Immature natural killer cell (primary cell): ENCODE data around the gene DSCAM. TPM values are rescaled to one million over a fixed set of nuclear protein-coding genes. Genes with fewer than 3 reads are reported as not detected.

ENCODE experiments used
- DNase-seq, 3 donors: peaks; one replicate each; pipeline ENCODE4 v3.0.0; 2022; ENCODE audit warnings: mixed read lengths in 1 of 3
- H3K27ac Mint-ChIP-seq, 6 donors: one replicate each; pipeline ENCODE4 v1.8.0; 2020; ENCODE audit warnings: mixed read lengths in 6 of 6, mild to moderate bottlenecking in 5 of 6, inconsistent platforms in 4 of 6, moderate library complexity in 3 of 6
- H3K27me3 Mint-ChIP-seq, 3 donors: one replicate each; pipeline ENCODE4 v1.8.0; 2020 to 2021; ENCODE audit warnings: low read depth in 3 of 3, mild to moderate bottlenecking in 3 of 3, mixed read lengths in 3 of 3, moderate library complexity in 3 of 3, inconsistent platforms in 1 of 3
- H3K36me3 Mint-ChIP-seq, 3 donors: one replicate each; pipeline ENCODE4 v1.8.0; 2020; ENCODE audit warnings: mixed read lengths in 3 of 3, inconsistent platforms in 2 of 3, mild to moderate bottlenecking in 2 of 3
- H3K4me1 Mint-ChIP-seq, 2 donors: one replicate each; pipeline ENCODE4 v1.8.0; 2020; ENCODE audit warnings: inconsistent platforms in 2 of 2, mild to moderate bottlenecking in 2 of 2, mixed read lengths in 2 of 2, moderate library complexity in 1 of 2
- H3K4me3 Mint-ChIP-seq, 5 donors: one replicate each; pipeline ENCODE4 v1.8.0; 2020; ENCODE audit warnings: mild to moderate bottlenecking in 5 of 5, mixed read lengths in 5 of 5, inconsistent platforms in 3 of 5, moderate library complexity in 3 of 5
- H3K9me3 Mint-ChIP-seq, 6 donors: one replicate each; pipeline ENCODE4 v1.8.0; 2020; ENCODE audit warnings: mild to moderate bottlenecking in 6 of 6, mixed read lengths in 6 of 6, inconsistent platforms in 4 of 6, moderate library complexity in 3 of 6
- polyA plus RNA-seq, 3 donors: library from polyadenylated mRNA; unstranded; fragments of 300-500 nt; fragmentation: Illumina TruSeq; gene quantifications; one replicate each; pipeline ENCODE4 v1.2.3, GENCODE V29; 2021

Gene DSCAM
- polyA plus RNA-seq, 3 donors from 2014 or later: not detected

DNA sequence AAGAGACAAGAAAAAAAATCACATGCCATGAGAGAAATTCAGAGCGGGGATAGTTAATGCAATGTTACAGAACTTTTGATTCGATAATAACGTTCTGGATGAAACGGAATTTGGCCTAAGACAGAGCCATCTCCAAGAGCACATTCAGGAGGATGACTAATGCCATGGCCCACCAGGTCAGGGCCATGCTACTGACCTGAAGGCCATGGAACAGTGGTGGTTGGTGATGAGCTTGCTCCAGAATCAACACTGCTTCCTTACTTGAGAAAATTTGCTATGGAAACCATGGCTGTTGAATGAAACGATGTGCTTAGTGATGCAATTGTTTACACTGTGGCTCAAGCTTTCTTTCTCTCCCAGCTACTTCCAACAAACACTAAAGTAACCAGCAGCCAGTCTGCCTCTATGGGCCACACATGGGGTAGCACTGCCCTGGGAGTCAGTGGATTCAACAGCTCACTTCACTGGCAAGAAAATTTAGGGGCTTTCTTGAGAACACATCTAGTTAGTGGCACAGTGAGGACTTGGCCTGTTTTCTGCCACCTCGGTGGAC is 680.6 kb downstream of the DSCAM start:
- no peak for DNase-seq
- Mint-ChIP-seq H3K27me3 (no peaks in the 10 kb centered on the region), H3K4me3 (no peak overlapping the region), H3K4me1 (no peaks in the 10 kb centered on the region), H3K36me3 (no peaks in the 10 kb centered on the region), H3K9me3 (no peaks in the 10 kb centered on the region), H3K27ac (no peak overlapping the region)

DNA sequence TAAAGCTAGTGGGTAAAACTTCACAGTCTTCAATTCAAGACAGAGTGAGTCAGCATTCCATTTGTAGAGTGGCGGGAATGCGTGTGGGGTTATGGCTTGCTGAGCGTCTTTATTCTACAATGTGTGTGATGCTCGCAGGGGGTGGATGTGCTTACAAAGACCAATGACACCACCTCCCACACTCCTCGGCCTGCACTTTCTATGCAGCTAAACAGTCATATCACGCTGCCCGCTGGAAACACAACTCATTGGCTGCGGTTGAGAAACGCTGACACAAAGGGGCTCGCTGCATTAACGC is 681.2 kb downstream of the DSCAM start:
- no peaks in the 10 kb centered on the region for H3K36me3 Mint-ChIP-seq
- no peaks in the 10 kb centered on the region for H3K4me1 Mint-ChIP-seq
- no peak overlapping the region for H3K4me3 Mint-ChIP-seq
- peaks cover 0 to 2% (median 0%) of the 10 kb centered on the region in 6 donors for H3K9me3 Mint-ChIP-seq
- H3K27ac Mint-ChIP-seq: no peak overlapping the region
- no peak for DNase-seq
- H3K27me3 Mint-ChIP-seq: peaks cover 0 to 2% (median 0%) of the 10 kb centered on the region in 3 donors

DNA sequence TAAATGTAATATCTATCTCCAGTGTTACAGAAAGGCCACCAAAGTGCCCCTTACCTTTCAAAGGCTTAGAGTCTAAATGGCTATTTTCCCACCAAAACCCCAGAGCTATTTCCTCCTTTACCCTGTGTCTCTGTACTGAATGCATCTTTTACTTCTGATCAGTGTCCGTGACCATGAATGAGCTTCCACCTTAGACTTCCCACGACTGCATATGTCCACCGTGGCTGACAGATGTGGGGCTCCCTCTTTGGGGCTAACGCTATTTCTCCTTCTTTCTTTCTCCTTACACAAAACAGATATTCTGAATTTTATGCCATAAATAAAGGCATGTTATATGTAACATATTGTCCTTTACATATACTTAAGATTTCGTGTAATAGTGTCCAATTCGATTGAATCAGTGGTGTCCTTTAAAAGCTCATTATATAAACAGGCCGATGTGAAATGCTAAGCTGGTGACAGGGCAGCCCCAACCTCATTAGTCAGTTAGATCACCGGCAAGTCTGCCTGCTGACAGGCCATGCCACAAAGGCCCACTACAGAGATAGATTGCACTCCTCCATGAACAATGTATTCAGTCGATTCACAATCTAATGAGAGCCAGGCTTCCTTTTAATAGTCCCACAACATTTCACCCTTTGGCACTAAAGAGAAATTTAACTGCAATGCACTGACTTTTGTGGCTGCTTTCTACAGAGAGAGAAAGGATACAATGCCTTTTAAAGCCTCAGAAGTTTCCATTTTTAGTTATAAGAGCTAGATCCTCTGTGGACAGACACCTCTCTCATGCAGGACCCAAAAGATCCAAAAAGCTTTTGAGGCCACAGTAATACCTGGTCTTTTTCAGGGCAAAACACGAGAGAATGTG is 681.8 kb downstream of the DSCAM start:
- Mint-ChIP-seq H3K36me3 (no peaks in the 10 kb centered on the region), H3K4me3 (no peak overlapping the region), H3K27ac (no peak overlapping the region), H3K9me3 (peaks cover 0 to 2% (median 0%) of the 10 kb centered on the region in 6 donors), H3K4me1 (no peaks in the 10 kb centered on the region), H3K27me3 (peaks cover 0 to 2% (median 0%) of the 10 kb centered on the region in 3 donors)
- no peak for DNase-seq

DNA sequence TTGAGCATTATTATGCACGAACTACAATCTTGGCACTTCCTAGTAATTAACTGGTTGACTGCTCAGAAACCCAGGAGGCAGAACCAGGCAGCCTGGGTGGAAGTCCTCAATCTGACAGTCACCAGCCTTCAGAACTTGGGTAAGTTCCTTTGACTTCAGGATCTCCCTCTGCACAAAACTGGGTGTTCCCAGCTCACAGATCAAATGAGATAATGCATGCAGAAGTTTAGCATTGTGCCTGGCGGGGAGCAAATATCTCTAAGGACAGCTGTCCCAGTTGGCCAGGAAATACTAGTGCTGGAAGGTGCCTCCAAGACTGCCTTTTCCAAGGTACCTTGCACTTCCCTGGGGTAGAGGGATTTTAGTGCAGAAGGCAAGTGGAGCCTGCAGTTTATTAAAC is 684.9 kb downstream of the DSCAM start:
- no peak for DNase-seq
- H3K36me3 Mint-ChIP-seq: no peaks in the 10 kb centered on the region
- peaks cover 0 to 2% (median 0%) of the 10 kb centered on the region in 6 donors for H3K9me3 Mint-ChIP-seq
- no peak overlapping the region for H3K27ac Mint-ChIP-seq
- H3K4me3 Mint-ChIP-seq: no peak overlapping the region
- peaks cover 0 to 2% (median 0%) of the 10 kb centered on the region in 3 donors for H3K27me3 Mint-ChIP-seq
- no peaks in the 10 kb centered on the region for H3K4me1 Mint-ChIP-seq

DNA sequence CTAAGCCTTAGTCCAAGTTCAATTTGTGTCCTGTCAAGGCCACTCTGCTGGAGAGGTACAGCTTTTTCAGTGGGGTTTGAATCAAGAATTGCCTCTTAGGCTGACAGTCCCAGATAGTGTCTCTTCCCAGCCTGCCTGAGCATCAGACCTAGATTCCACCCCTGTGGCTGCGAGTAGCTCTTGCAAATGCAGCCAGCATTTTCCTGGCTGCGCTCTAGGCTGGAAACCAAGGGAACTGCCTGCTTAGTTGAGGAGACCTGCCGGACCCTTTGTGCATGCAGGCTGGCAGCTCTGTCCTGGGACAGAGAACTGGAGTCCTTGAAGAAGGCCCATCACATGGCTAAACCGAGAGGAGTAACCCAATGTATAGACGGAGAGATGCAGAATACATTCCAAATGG is 686.0 kb downstream of the DSCAM start:
- Mint-ChIP-seq H3K27ac (no peak overlapping the region), H3K36me3 (no peaks in the 10 kb centered on the region), H3K4me1 (no peaks in the 10 kb centered on the region), H3K4me3 (no peak overlapping the region), H3K9me3 (peaks cover 0 to 4% (median 0%) of the 10 kb centered on the region in 6 donors), H3K27me3 (peaks cover 0 to 2% (median 0%) of the 10 kb centered on the region in 3 donors)
- DNase-seq: no peak

DNA sequence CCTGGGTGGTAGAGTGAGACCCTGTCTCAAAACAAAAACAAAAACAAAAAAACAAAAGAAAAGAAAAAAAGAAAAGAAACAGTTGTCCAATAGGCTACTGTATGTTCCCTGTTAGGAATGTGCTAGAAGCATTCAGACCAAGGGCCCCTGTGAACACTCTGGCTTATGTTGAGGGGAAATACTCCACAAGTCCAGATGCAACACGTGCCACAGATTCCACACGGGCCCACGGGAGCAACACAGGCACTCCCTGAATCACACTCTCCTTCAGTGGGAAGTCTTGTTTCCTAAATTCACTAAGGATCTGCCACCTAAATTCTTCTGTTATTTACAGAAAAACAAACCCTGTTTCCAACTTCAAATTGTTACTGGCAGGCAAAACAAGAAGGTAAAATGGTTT is 688.6 kb downstream of the DSCAM start:
- Mint-ChIP-seq H3K4me1 (no peaks in the 10 kb centered on the region), H3K36me3 (no peaks in the 10 kb centered on the region), H3K9me3 (peaks cover 0 to 4% (median 2%) of the 10 kb centered on the region in 6 donors), H3K27me3 (peaks cover 0 to 2% (median 0%) of the 10 kb centered on the region in 3 donors), H3K4me3 (no peak overlapping the region), H3K27ac (no peak overlapping the region)
- no peak for DNase-seq

DNA sequence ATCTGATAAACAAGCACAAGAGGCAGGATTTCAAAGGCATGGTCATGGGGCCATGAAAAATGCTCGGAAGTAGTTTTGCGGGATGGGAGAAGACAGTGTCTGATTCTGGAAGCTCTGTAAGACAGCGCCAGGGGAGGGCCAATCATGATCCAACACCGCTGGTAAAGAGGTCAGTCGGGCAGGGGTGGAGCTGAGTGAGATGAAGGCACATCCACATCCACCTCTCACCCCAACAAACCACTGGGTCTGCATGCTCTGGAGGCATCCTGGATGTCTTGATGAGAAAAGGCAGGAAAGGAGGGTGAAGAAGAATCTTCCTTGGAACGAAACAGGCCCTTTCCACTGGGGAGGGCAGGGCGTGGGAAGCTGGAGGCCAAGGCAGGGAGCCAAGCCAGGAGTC is 691.4 kb downstream of the DSCAM start:
- H3K36me3 Mint-ChIP-seq: no peaks in the 10 kb centered on the region
- no peak overlapping the region for H3K4me3 Mint-ChIP-seq
- DNase-seq: no peak
- H3K4me1 Mint-ChIP-seq: no peaks in the 10 kb centered on the region
- no peak overlapping the region for H3K27ac Mint-ChIP-seq
- no peaks in the 10 kb centered on the region for H3K27me3 Mint-ChIP-seq
- H3K9me3 Mint-ChIP-seq: peaks cover 0 to 9% (median 3%) of the 10 kb centered on the region in 6 donors

DNA sequence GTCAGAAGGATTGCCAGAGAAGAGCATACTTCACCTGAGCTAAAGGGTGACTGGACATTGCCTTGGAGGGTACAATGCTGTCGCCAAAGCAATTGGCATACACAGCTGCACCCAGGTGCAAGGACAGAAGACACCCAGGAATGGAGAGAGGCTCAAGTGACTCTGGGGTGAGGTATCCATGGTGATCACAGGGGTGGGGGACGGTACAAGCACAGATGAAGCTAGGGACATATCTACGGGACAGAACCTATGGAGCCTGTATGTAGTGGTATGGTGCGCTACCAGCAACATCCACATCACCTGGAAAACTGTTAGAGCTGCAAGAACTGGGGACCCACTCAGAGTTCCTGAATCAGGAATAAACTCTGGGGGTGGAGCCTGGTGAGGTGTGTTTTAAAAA is 693.6 kb downstream of the DSCAM start:
- Mint-ChIP-seq H3K4me3 (no peak overlapping the region), H3K4me1 (no peaks in the 10 kb centered on the region), H3K9me3 (peaks cover 0 to 7% (median 3%) of the 10 kb centered on the region in 6 donors), H3K27me3 (no peaks in the 10 kb centered on the region), H3K27ac (no peak overlapping the region), H3K36me3 (no peaks in the 10 kb centered on the region)
- DNase-seq: no peak

DNA sequence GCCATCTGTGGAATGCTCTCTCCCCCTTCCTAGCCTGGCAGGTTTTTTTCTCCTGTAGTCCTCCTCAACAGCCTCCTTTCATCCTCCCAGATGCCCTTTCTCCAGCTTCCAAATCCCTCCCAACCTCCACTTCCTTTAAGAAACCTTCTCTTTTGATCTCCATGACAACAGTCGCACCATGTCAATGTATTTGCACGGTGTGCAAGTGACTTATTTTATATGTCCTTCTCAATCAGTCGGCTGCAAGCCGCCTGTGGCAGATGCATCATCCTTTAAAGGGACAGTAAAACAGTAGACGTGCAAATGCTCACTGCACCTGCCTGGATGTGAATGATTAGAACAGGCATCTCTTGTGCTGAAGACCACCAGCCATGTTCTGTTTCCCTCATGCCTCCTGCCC is 694.5 kb downstream of the DSCAM start:
- Mint-ChIP-seq H3K27me3 (no peaks in the 10 kb centered on the region), H3K36me3 (no peaks in the 10 kb centered on the region), H3K9me3 (peaks cover 0 to 7% (median 3%) of the 10 kb centered on the region in 6 donors), H3K4me3 (no peak overlapping the region), H3K27ac (no peak overlapping the region), H3K4me1 (no peaks in the 10 kb centered on the region)
- DNase-seq: no peak

DNA sequence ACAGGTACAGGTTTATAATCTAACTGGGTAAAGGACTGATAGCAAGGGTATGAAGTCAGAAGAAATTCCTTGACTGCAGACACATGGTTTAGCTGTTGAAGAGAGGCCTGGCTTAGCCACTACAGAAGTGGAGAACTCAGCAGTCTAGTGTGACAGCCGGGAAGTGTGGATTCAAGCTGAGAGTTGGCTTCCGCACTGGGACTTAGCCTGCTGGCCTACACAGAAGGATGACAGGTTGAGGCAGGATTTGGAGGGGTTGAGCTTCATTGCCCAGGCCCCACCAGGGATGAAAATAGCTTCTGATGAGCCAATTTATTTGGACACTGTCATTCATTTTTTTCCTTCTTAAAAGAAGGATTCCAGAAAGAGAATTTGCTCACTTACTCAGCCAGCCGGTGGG is 695.3 kb downstream of the DSCAM start:
- H3K4me3 Mint-ChIP-seq: no peak overlapping the region
- H3K27me3 Mint-ChIP-seq: no peaks in the 10 kb centered on the region
- no peak for DNase-seq
- H3K27ac Mint-ChIP-seq: no peak overlapping the region
- H3K4me1 Mint-ChIP-seq: no peaks in the 10 kb centered on the region
- H3K9me3 Mint-ChIP-seq: peaks cover 0 to 7% (median 3%) of the 10 kb centered on the region in 6 donors
- H3K36me3 Mint-ChIP-seq: no peaks in the 10 kb centered on the region

DNA sequence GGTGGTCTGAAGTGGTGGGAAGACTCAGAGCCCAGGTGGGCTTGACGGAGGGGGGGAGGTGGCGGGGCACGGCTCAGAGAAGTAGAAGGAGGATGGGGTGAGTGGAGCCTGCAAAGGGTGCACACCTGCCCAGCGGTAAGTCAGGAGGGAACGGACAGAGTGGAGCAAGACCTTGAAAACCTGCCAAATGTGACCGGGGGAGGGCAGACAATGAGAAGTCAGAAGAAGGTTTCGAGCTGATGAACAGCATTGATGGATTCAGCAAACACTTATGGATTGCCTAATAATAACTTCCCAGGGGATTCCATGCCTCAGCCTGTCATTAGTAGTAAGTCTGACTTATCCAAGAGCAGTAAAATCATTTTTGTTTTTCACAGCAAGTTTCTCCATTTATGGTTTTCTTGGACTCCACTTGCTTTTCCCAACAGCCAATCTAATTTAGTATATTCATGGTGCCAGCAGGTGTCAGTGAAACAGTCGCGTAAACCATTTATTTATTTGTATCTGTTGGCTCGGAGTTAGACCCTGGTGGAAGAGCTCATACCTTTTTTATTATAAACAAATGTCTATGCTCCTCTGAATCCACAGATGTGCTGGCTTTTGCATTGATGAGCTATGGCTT is 700.6 kb downstream of the DSCAM start:
- H3K27me3 Mint-ChIP-seq: no peaks in the 10 kb centered on the region
- peaks cover 0 to 2% (median 0%) of the 10 kb centered on the region in 6 donors for H3K9me3 Mint-ChIP-seq
- H3K4me3 Mint-ChIP-seq: no peak overlapping the region
- H3K36me3 Mint-ChIP-seq: no peaks in the 10 kb centered on the region
- no peaks in the 10 kb centered on the region for H3K4me1 Mint-ChIP-seq
- H3K27ac Mint-ChIP-seq: no peak overlapping the region
- no peak for DNase-seq

DNA sequence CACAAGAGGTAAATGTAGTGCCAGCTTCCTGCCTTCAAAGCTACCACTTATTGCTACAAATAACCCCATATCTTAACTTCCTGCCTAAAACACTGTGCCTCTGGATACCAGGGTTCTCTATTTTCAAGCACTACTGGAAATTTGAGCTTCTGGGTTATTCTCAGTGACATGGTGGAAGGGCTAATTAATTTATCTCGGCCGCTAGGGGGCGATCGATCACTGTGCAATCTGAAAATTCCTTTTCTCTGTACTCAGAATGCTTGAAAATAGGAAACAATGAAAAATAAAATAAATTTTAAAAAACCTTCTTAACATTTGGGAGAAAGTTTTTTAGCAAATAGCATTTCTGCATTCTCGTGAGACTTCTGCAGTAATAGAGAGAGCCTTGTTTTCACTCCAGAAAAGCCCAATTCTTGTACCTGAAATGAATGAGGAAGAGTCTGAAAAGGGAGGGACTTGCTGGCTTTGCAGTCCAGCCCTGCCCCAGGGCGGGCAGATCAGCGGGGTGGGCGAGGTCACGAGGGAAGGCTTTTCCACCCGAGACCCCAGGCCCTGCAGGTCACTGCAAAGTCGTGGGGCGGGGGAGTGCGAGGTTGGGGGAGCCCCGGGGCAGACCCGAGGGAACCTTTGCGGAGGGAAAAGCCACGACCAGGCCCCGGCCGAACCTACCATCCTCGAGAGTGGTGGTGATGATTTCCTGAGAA is 703.0 kb downstream of the DSCAM start:
- Mint-ChIP-seq H3K36me3 (no peaks in the 10 kb centered on the region), H3K9me3 (peaks cover 0 to 2% (median 0%) of the 10 kb centered on the region in 6 donors), H3K27ac (no peak overlapping the region), H3K4me3 (no peak overlapping the region), H3K27me3 (no peaks in the 10 kb centered on the region), H3K4me1 (no peaks in the 10 kb centered on the region)
- DNase-seq: no peak

DNA sequence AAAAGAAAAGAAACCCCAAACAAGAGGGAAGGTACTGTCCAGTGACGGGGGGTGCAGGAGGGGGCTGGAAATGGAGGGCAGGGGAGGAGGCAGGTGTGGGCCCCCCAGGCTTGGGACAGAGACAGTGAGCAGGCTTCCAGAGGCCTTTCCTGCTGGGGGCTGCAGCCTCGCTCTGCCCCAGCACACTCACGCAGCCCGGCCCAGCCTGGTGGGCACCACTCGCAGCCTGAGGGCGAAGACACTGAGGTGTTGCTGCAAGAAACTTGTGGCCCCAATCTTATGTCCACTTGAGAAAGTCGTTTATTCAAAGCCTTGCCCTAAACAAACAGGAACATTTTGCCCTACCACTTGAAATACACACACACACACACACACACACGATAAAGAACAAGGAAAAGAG is 705.3 kb downstream of the DSCAM start:
- Mint-ChIP-seq H3K4me3 (no peak overlapping the region), H3K36me3 (no peaks in the 10 kb centered on the region), H3K9me3 (peaks cover 0 to 2% (median 0%) of the 10 kb centered on the region in 6 donors), H3K4me1 (no peaks in the 10 kb centered on the region), H3K27ac (no peak overlapping the region), H3K27me3 (no peaks in the 10 kb centered on the region)
- DNase-seq: no peak

DNA sequence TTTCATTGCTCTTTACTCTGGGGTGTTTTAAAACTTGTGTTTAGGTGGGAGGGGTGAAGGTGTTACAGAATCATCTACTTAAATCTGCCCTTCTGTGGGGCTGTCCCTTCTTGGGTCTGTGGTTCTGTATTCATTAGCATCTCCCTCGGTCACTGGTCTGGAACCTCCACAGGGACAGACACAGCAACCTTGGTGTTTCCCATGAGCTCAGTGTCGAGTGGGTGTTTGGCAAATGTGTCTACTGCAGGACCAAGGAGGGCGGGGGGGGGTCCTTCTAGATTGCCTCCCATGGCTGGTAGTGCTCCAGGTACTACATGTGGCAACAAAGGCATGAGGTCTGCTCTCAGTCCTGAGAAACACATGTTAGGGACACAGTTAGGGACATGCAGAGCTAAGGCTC is 706.3 kb downstream of the DSCAM start:
- no peak for DNase-seq
- H3K36me3 Mint-ChIP-seq: no peaks in the 10 kb centered on the region
- peaks cover 0 to 2% (median 0%) of the 10 kb centered on the region in 6 donors for H3K9me3 Mint-ChIP-seq
- no peaks in the 10 kb centered on the region for H3K4me1 Mint-ChIP-seq
- no peak overlapping the region for H3K4me3 Mint-ChIP-seq
- H3K27me3 Mint-ChIP-seq: no peaks in the 10 kb centered on the region
- no peak overlapping the region for H3K27ac Mint-ChIP-seq
